HG02759 (cell line): Measurements from ENCODE around the gene MEF2C.

Experiments used
- ATAC-seq: cut with Tn5 transposase; IDR thresholded peaks from one replicate; pipeline ENCODE4 v1.9.1; 2021; ENCODE audit warnings: mild to moderate bottlenecking, moderate library complexity; ENCODE audit not compliant: unreplicated experiment

Gene MEF2C

DNA sequence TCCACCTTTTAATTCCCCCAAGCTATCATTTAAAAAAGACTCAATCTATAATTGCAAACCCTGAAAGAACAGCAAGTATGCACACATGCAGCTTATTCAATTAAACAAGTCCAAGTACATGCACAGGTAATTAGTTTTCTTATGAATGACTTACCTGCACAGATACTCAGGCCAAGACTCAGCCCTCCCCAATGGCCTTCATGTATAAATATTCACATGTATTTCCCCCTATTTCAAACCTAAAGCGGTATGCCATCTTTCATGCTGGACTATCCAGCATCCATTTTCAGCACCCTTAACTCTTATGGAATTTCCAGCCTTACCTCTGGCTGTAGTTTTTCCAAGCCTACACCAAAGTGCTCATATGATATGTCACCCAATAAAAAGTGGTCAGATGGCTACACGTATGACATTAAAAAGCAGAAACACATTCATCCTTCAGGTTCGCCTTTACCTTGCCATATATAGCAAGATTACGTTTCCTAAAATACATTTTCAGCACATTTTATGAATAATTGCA is 205.5 kb downstream of the MEF2C start:
- no peak for ATAC-seq

DNA sequence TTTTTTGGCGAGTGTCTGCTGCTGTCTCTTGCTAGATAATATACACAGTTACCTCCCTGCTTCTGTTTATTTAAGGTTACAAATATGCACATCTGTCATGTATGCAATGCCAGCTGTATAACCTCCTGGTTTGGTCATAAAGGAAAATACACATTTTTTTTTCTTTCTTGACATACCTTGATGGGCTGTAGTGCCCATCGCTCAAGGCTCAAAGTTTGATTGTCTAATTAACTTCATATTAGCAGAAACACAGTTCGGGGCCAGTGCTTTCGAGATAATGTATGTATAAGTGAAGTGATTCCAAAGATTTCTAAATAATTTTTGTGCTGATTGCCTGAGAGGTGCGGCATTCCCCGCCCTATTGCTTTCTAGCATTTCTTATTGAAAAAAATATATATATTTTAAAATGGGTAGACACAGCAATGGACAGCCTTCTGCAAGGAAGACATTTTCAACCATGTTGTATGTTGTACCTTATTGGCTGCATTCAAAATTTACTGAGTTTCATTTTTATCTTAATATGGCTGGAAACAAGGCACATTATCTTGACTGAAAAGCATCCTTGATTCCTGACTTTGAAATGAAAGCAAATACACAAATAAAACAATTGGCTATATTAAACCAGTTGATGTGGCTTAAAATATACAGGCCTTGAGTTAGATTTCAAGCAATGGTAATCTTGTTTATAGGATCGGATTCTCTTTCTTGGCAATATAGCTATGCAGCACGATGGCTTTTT is 206.2 kb downstream of the MEF2C start:
- ATAC-seq: no peak

DNA sequence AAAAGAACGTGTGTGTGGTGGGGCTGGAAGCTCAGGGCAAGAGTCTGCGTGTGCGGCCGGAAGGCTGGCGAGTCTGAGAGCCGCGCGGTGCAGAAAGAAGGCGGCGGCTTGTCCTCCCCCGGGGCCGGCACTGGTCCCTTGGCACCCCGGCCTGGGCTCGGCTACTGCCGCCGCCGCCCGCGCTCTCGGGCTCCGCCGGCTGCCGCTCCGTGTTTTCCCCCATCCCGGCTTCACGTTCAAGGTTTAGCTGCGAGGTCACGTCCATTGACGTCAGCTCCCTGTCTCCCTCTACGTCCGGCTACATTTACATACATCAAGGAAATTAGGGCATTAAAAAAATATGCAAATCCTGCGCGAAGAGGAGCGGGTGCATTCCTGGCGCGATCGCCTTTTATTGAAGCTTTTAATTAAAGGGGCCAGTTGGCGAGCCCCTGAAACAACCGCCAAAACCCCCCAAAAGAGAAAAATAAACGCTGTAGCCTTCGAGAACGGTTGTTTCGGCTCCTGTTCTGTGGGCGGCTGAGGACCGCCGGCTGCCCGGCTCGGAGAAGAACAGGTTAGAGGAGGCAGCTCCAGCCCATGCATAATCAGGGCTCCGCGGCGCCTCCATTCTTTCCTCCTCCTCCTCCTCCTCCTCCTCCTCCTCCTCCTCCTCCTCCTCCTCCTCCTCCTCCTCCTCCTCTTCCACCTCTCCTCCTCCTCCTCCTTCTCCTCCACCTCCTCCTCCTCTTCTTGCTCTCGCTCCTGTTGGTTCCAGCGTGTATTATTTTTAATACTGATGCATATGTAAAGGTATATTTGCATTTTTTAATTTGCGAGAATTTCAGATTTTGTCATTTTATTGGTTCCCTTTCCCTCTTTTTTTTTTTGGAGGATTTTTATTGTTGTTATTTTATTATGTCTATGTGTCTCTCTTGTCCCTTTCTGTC is 207.0 kb downstream of the MEF2C start:
- ATAC-seq: peak; percentile 39

DNA sequence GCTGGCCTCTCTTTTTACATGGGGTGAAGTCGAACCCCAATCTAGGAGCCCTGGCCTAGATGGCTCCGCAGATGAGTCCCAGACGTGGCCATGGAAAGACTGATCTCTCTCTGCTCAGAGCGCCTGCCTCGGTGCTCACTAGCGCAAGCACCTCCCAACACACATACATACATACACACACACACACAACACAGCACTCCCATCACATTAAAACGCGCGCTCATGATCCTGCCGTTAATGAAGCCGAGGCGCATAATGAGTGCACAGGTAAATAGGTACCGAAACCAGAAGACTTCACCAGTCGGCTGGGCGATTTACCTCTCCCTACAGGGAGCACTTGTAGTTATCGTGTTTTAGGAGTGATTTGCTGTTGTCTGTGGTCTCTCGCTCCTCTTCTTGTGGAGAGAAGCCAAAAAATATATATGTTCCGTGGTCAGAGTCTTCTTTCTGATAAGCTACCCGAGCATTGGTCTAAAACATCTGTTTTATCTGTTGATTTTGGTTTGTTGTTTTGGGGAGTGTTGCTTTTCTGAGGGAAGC is 207.7 kb downstream of the MEF2C start:
- peak; percentile 17 for ATAC-seq

DNA sequence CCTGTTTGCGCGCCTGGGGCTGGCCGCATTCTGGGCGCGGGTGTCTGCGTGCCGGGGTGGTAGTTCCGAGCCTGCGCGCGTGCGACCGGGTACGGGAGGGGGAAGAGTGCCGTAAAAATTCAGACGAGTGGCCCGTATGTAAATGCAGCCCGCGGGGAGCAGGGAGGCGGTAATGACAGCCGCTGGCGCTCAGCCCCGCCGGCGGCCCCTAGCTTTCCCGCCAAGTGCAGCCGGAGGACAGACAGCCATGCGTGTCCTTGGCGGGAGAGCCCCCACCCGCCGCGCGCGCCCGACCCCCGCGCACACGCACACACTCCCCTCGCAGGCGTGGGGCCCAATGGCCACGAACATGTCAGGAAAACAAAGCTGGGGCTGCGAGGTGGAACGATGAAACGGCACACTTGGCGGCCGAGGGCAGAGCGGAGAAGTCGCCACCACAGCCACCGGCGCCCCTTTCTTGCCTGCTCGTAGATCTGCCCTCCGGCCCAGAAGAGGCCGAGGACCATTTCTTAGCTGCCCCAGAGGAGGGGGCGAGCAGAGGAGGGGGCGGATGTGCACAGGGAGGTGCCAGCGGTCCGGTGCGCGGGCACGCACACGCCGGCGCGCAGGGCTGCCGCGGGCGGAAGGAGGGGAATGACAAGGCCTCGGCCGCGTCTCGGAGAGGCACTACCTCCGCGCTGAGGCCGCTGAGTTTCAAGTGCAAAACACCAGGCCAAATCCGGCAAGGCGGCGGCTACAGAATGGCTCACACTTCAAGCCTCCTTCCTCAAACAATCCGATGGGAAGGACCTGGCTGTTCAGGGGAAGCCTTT is 208.4 kb downstream of the MEF2C start:
- peak; percentile 77 for ATAC-seq

DNA sequence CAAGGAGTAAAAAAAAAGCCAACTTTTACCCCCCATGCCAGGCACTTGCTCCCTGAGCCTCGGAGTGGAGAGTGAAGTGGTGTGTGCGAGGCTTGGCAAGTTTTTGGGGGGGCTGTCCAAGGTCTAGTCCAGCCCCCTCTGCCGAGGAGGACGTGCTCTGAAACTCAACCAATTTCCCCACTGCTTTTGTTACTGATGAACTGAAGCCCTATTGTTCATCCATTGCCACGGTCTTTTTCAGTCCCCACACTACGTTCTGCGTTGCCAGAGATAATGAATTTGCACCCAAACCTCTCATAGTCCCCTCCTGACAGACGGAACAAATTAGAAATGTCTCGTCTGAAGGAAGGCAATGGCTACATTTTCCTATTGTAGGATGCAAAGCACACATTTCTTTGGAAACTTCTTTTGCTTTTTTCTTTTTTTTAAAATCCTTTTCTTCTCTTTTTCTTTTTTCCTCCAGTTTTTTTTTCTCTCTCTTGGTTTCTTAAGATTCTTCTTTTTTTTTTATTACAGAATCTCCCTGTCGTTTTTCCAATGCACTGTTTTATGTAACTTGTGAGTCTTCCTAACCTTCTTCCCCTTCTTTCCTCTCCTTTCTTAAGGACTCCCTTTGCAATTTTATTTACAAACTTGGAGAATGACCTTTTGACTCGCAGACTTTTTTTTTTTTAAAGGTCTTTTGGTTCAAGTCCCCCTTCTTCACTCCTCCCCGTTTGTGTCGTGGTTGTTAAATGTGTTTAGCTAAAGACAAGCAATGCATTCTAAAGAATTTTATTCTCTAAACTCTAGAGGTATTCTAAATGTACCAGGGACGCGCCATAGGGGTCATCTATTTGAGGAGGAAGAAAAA is 209.5 kb downstream of the MEF2C start:
- ATAC-seq: no peak

DNA sequence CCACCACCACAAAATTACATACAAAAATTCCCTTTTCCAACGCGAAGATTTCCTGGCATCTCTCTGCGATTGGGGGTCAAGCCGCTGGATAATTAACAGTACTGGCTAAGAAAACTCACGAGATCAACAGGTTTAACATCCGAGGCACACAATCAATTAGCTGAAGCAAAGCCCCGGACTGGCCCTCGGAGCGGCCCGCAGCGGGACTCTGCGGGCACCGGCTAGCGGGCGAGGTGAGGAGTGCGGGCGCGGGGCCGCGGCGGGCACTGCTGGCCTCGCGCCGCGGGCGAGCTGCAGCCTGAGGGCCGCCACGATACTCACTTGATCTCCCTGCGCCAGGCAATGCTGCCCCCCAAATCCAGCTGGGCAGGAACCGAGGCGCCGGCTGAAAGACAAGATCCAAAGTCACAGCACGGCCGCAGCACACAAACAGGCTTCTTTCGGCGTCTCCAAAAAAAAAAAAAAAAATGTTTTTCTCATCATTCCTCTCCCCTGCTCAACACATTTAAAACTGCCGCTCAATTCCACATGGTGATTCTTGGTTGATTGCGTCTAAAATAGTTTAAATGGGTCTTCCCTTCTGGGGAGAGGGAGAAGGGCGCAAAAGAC is 210.2 kb downstream of the MEF2C start:
- no peak for ATAC-seq

DNA sequence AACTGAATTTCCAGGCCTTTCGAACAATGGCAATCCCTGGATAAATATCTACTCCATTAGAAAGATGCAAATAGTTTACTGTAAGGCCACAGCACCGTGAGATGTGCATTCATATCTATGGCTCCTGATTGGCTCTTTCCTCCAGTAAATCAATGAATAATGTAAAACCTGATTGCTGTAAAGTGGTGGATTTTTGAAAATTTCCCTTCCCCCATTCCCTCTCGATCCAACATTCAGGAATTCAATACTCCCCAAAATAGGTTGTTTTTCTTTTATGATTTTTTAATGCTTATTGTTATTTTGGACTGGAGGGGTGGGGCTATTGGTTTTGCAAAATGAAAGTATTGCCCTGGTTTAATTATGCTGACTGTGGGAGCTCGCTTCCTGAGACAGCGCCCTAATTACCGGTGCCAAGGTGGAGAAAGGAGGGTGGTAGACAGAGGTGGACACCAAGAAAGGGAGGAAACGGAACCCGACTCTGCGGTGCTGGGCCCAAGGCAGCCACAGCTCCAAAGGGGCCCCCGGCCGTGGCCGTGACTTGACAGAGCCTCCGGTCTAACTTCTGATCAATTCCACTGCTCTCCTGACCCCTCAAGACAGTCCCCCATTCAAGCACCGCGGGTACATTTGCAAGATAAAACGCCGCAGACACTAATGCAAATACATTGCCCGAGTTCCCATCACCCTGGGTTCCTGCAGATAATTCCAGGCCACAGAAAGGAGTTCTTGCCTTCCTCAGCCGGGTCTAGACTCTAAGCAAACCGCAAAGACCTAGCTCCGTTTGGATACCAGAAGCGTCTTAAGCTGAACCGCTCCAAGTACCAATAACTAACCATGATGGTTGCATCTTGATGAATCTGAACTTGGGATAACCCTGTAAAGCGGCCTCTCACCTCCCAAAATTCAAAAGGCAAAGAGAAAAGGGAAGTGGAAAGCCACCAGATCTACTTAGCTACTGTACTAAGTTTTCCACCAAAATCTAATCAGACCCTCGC is 211.2 kb downstream of the MEF2C start:
- no peak for ATAC-seq

DNA sequence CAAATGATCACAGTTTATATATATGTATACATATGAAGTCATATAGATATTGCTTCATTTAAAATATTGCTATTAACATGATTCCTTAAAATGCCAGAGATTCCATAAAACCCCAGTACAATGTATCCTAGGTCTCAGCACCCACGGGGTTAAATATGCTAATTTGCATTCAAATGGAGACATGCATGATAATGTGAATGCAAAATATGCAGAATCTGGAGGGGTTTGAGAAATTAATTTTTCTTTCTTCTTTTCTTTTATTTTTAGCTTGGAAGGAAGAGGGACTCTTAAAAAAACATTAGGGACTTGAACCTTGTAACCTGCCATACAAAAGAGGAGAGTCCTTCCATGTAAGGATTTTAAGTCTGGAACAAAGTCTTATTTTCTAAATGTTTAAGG is 211.9 kb downstream of the MEF2C start:
- no peak for ATAC-seq

DNA sequence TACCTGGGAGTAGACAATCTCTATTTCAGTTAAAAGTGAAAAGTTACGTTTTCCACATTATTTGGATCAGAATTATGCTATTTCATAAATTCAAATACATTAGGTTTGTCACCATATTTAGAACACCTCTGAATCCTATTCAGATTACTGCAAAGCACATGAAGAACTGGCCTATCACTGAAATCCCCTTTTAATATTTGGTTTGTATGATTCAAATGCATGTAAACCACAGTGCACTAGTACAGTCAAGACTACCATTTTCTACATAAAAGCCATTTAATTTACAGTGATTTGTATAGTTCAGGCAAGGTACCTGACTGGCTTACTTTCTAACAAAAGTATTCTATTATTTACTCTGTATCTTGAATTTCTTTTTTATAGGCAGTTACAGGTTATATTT is 212.5 kb downstream of the MEF2C start:
- no peak for ATAC-seq

DNA sequence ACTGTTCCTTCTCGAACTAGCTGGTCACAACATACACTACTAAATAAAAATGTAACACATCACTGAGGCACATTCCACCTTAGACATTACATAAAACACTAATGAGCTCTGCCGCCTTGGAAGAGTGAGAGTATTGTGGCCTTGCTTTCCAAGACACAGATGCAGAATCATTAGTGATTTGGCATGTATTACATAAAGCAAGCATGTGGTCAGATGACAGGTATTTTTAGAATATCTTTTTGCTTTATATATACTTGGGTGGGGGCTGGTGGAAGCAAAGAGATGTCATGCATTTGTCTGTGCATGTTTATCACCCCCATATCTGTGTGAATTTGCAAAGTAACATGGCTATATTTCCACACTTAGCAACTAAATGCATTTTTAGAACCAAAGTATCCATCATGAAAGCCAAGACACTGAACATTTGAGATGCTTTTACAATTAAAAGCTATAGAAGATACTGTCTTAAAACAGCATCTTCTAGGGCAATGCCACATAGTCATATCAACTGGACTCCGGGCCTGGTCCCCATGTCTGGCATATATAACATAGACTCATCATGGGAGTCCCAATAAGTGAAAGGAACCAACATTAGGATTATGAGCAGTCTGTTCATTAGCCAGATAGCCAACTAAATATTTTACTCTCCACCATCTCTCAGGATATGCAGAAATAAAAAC is 213.5 kb downstream of the MEF2C start:
- ATAC-seq: no peak

DNA sequence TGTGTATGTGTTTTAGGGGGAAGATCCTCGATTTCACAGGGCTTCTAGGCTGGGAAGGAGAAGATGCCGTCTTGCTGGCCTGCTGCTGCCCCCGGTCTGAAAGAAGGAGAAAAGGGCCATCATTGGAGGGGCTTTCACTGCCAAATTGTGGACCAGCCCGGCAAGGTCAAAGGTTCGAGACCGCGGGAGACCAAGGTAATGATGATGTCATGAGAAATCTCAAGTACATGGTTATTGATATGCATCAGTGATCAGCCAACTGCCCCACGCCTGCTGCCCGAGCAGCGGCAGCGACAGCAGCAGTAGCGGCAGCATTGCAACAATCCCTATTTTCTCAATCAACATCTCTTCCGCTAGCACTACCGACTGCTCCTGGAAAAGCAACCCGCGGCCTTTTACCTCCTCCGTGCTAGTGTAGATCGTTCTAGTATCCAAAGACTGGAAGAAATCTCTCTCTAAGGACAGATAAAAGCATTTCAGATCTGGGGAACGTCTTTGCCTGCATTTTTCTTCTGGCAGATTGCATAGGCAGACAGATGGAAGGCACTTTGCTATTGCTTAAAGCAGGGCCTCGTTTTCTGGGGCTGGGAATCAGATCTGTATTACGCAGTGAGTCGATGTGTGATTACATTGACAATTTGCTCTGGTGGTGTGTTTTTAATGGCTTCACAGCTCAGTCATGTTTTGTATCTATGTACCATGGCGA is 215.3 kb downstream of the MEF2C start:
- peak; percentile 10 for ATAC-seq
